Mesenchymal stem cell (in vitro differentiated cells and primary cell): ENCODE results near the gene YJU2.
A peak's percentile ranks its signal among the peaks of the same experiment; 100 is the strongest.
"Not testable (repeated sequence)": the region's sequence is repeated elsewhere in the genome, so short reads cannot be mapped to it uniquely, and the experiment has no call there.

Source experiments
- DNase-seq: peaks from one replicate; pipeline ENCODE4 v3.0.0-alpha.2; 2013
- H2AFZ ChIP-seq: one replicate; pipeline ENCODE4 v1.6.1; 2013; ENCODE audit warnings: low read depth, mild to moderate bottlenecking, control low read depth, inconsistent platforms, low read length, moderate library complexity
- H2AK5ac ChIP-seq: 2 replicates; pipeline ENCODE4 v1.6.1; 2013; ENCODE audit warnings: low read length, moderate library complexity, mild to moderate bottlenecking, inconsistent platforms; ENCODE audit not compliant: severe bottlenecking
- H2BK120ac ChIP-seq: one replicate; pipeline ENCODE4 v1.6.1; 2013; ENCODE audit warnings: low read depth, mild to moderate bottlenecking, inconsistent platforms, low read length, moderate library complexity
- H2BK12ac ChIP-seq, 2 experiments: one replicate each; pipeline ENCODE4 v1.6.1; 2013; ENCODE audit warnings: inconsistent platforms in 2 of 2, low read length in 2 of 2, mild to moderate bottlenecking in 2 of 2, moderate library complexity in 2 of 2, control low read depth in 1 of 2
- H2BK15ac ChIP-seq: one replicate; pipeline ENCODE4 v1.6.1; 2013; ENCODE audit warnings: mild to moderate bottlenecking, low read depth, inconsistent platforms; ENCODE audit not compliant: poor library complexity, severe bottlenecking
- H2BK5ac ChIP-seq: 2 replicates; pipeline ENCODE4 v1.6.1; 2013; ENCODE audit warnings: low read depth, mild to moderate bottlenecking, low read length, control low read depth, inconsistent platforms; ENCODE audit not compliant: poor library complexity, severe bottlenecking
- H3K14ac ChIP-seq, 2 experiments: one replicate each; pipeline ENCODE4 v1.6.1; 2013; ENCODE audit warnings: inconsistent platforms in 2 of 2, low read length in 2 of 2, control low read depth in 1 of 2, mild to moderate bottlenecking in 1 of 2, moderate library complexity in 1 of 2
- H3K18ac ChIP-seq, 2 experiments: one replicate each; pipeline ENCODE4 v1.6.1; 2013; ENCODE audit warnings: inconsistent platforms in 2 of 2, low read length in 2 of 2, control low read depth in 1 of 2, low read depth in 1 of 2, mild to moderate bottlenecking in 1 of 2
- H3K23ac ChIP-seq, 2 experiments: one replicate each; pipeline ENCODE4 v1.6.1; 2013; ENCODE audit warnings: inconsistent platforms in 2 of 2, low read length in 2 of 2, mild to moderate bottlenecking in 2 of 2, moderate library complexity in 2 of 2, control low read depth in 1 of 2
- H3K27ac ChIP-seq: 2 replicates; pipeline ENCODE4 v1.5.1; 2013; ENCODE audit warnings: mild to moderate bottlenecking, moderate library complexity, low read length, control low read depth, inconsistent platforms; ENCODE audit not compliant: poor library complexity, severe bottlenecking
- H3K27me3 ChIP-seq, 2 experiments: 2 replicates each; pipeline versions ENCODE4 v1.6.1 to v1.7.0; 2013; ENCODE audit warnings: low read length in 2 of 2, mild to moderate bottlenecking in 2 of 2, moderate library complexity in 2 of 2, control low read depth in 1 of 2, inconsistent platforms in 1 of 2; ENCODE audit not compliant: control insufficient read depth in 1 of 2, insufficient read depth in 1 of 2
- H3K36me3 ChIP-seq, 2 experiments: 2 replicates each; pipeline versions ENCODE4 v1.6.1 to v1.7.0; 2013; ENCODE audit warnings: low read length in 2 of 2, control low read depth in 1 of 2, inconsistent platforms in 1 of 2, low read depth in 1 of 2, mild to moderate bottlenecking in 1 of 2; ENCODE audit not compliant: insufficient read depth in 2 of 2, control insufficient read depth in 1 of 2
- H3K4ac ChIP-seq, 2 experiments: one replicate each; pipeline ENCODE4 v1.6.1; 2013; ENCODE audit warnings: inconsistent platforms in 2 of 2, low read length in 2 of 2, mild to moderate bottlenecking in 2 of 2, moderate library complexity in 2 of 2, control low read depth in 1 of 2, low read depth in 1 of 2
- H3K4me1 ChIP-seq: 2 replicates; pipeline ENCODE4 v1.6.1; 2013; ENCODE audit warnings: low read depth, low read length, control low read depth; ENCODE audit not compliant: control insufficient read depth, insufficient read depth
- H3K4me2 ChIP-seq: 2 replicates; pipeline ENCODE4 v1.6.1; 2013; ENCODE audit warnings: low read length, mild to moderate bottlenecking, inconsistent platforms; ENCODE audit not compliant: poor library complexity, severe bottlenecking
- H3K4me3 ChIP-seq, 2 experiments: 2 replicates each; pipeline versions ENCODE4 v1.5.1 to v1.7.0; 2013; ENCODE audit warnings: low read length in 2 of 2, mild to moderate bottlenecking in 2 of 2, control low read depth in 1 of 2, low read depth in 1 of 2; ENCODE audit not compliant: insufficient read depth in 1 of 2
- H3K79me1 ChIP-seq: replicated peaks from 2 replicates; pipeline ENCODE4 v1.6.1; 2013; ENCODE audit warnings: mild to moderate bottlenecking, control low read depth, low read length, inconsistent platforms; ENCODE audit not compliant: poor library complexity, severe bottlenecking
- H3K9ac ChIP-seq: 2 replicates; pipeline ENCODE4 v1.7.0; 2013; ENCODE audit warnings: mild to moderate bottlenecking, low read length, moderate library complexity
- H3K9me3 ChIP-seq: 2 replicates; pipeline ENCODE4 v1.7.0; 2013; ENCODE audit warnings: mild to moderate bottlenecking, low read length; ENCODE audit not compliant: control insufficient read depth
- H4K8ac ChIP-seq: one replicate; pipeline ENCODE4 v1.6.1; 2013; ENCODE audit warnings: inconsistent platforms, mild to moderate bottlenecking, low read length, moderate library complexity
- H4K91ac ChIP-seq: one replicate; pipeline ENCODE4 v1.6.1; 2013; ENCODE audit warnings: mild to moderate bottlenecking, low read length, inconsistent platforms
- WGBS: methylation state at CpG from one replicate; pipeline ENCODE4 v1.1.7; 2013; ENCODE audit warnings: mixed read lengths; 5-methylcytosine and 5-hydroxymethylcytosine counted together

YJU2 gene

GRCh38 chr19:4245938-4246337, 942 bp upstream of the YJU2 start:
- H3K18ac ChIP-seq, H3K14ac ChIP-seq, H4K91ac ChIP-seq, DNase-seq, H3K9me3 ChIP-seq, H2AFZ ChIP-seq, H2BK5ac ChIP-seq, H2BK120ac ChIP-seq, H3K27me3 ChIP-seq, H2BK12ac ChIP-seq, H3K4me1 ChIP-seq, H3K27ac ChIP-seq, H3K9ac ChIP-seq, H2BK15ac ChIP-seq, H2AK5ac ChIP-seq, H3K4me2 ChIP-seq, H3K4ac ChIP-seq, H3K23ac ChIP-seq: not testable (repeated sequence)
- 89% methylated on average over 5 of the region's 6 CpGs for WGBS
- H4K8ac ChIP-seq, result peak overlapping the region; percentile 93
- H3K4me3 ChIP-seq, result peak overlapping the region in 1 of 2 experiments; percentile 86
- peaks cover 19 to 20% of the 10 kb centered on the region in 2 experiments for H3K36me3 ChIP-seq
- H3K79me1 ChIP-seq, result peaks cover 18% of the 10 kb centered on the region

GRCh38 chr19:4256563-4256962, 9.7 kb downstream of the YJU2 start:
- H2BK12ac ChIP-seq, result no peak overlapping the region
- no peak for DNase-seq
- H3K9ac ChIP-seq, result no peak overlapping the region
- no peak overlapping the region for H2BK120ac ChIP-seq
- H3K27ac ChIP-seq, result no peak overlapping the region
- H3K23ac ChIP-seq, result no peak overlapping the region
- no peak overlapping the region for H3K4me3 ChIP-seq
- no peak overlapping the region for H2AK5ac ChIP-seq
- H3K4me1 ChIP-seq, result no peaks in the 10 kb centered on the region
- no peak overlapping the region for H3K4me2 ChIP-seq
- no peak overlapping the region for H2BK15ac ChIP-seq
- H3K36me3 ChIP-seq, result peaks cover 68 to 69% of the 10 kb centered on the region in 2 experiments
- H3K79me1 ChIP-seq, result peaks cover 3% of the 10 kb centered on the region
- H3K27me3 ChIP-seq, result no peaks in the 10 kb centered on the region
- H3K14ac ChIP-seq, result no peak overlapping the region
- no peak overlapping the region for H4K8ac ChIP-seq
- no peak overlapping the region for H2AFZ ChIP-seq
- no peak overlapping the region for H2BK5ac ChIP-seq
- H4K91ac ChIP-seq, result no peak overlapping the region
- no peak overlapping the region for H3K4ac ChIP-seq
- no peak overlapping the region for H3K18ac ChIP-seq
- WGBS, result 98% methylated on average over 4 of the region's 4 CpGs
- H3K9me3 ChIP-seq, result peaks cover 9% of the 10 kb centered on the region

- 84% methylated on average over 5 of the region's 6 CpGs for WGBS
- H3K4ac ChIP-seq, result no peak overlapping the region
- no peak overlapping the region for H2BK120ac ChIP-seq
- no peak overlapping the region for H3K23ac ChIP-seq
- no peak overlapping the region for H2AK5ac ChIP-seq
- peaks cover 69 to 70% of the 10 kb centered on the region in 2 experiments for H3K36me3 ChIP-seq
- DNase-seq, result no peak
- H3K4me1 ChIP-seq, result no peaks in the 10 kb centered on the region
- H2BK12ac ChIP-seq, result no peak overlapping the region
- H2AFZ ChIP-seq, result no peak overlapping the region
- no peak overlapping the region for H4K8ac ChIP-seq
- no peaks in the 10 kb centered on the region for H3K27me3 ChIP-seq
- H2BK5ac ChIP-seq, result no peak overlapping the region
- peaks cover 9% of the 10 kb centered on the region for H3K9me3 ChIP-seq
- H3K4me3 ChIP-seq, result no peak overlapping the region
- no peak overlapping the region for H3K14ac ChIP-seq
- H3K18ac ChIP-seq, result no peak overlapping the region
- no peak overlapping the region for H4K91ac ChIP-seq
- H3K79me1 ChIP-seq, result peaks cover 3% of the 10 kb centered on the region
- H3K9ac ChIP-seq, result no peak overlapping the region
- H3K27ac ChIP-seq, result no peak overlapping the region
- no peak overlapping the region for H3K4me2 ChIP-seq
- H2BK15ac ChIP-seq, result no peak overlapping the region
Observed at GRCh38 chr19:4257025-4257424, 10.1 kb downstream of the YJU2 start.

- H3K4me3 ChIP-seq, result no peak overlapping the region
- no peak overlapping the region for H3K4me2 ChIP-seq
- no peak overlapping the region for H3K27ac ChIP-seq
- no peak overlapping the region for H2BK5ac ChIP-seq
- no peak overlapping the region for H2BK120ac ChIP-seq
- no peaks in the 10 kb centered on the region for H3K27me3 ChIP-seq
- H2AFZ ChIP-seq, result no peak overlapping the region
- no peak overlapping the region for H2BK12ac ChIP-seq
- no peak overlapping the region for H3K18ac ChIP-seq
- H3K14ac ChIP-seq, result no peak overlapping the region
- no peak overlapping the region for H4K8ac ChIP-seq
- no peaks in the 10 kb centered on the region for H3K4me1 ChIP-seq
- no peak overlapping the region for H3K4ac ChIP-seq
- no peak overlapping the region for H4K91ac ChIP-seq
- WGBS, result 94% methylated on average over 28 of the region's 28 CpGs
- H3K9me3 ChIP-seq, result peaks cover 9% of the 10 kb centered on the region
- peaks cover 3% of the 10 kb centered on the region for H3K79me1 ChIP-seq
- no peak overlapping the region for H3K9ac ChIP-seq
- DNase-seq, result no peak
- no peak overlapping the region for H2BK15ac ChIP-seq
- H2AK5ac ChIP-seq, result no peak overlapping the region
- H3K36me3 ChIP-seq, result peaks cover 61 to 72% of the 10 kb centered on the region in 2 experiments
- no peak overlapping the region for H3K23ac ChIP-seq
Observed at GRCh38 chr19:4258181-4258580, 11.3 kb downstream of the YJU2 start.
